HepG2 (cell line): ENCODE data around the gene CTDSP2. TPM values are rescaled to one million over a fixed set of nuclear protein-coding genes. Genes with fewer than 3 reads are reported as not detected.

Experiments used
- BCL3 ChIP-seq: sonication (generic); formaldehyde crosslinking; IDR thresholded peaks from 2 replicates; pipeline ENCODE4 v1.5.1; 2020; ENCODE audit warnings: mild to moderate bottlenecking, missing genetic modification reagents, moderate library complexity
- DNMT1 ChIP-seq: sonication (generic); formaldehyde crosslinking; IDR thresholded peaks from 2 replicates; pipeline ENCODE4 v1.5.1; 2020; ENCODE audit warnings: mild to moderate bottlenecking, missing genetic modification reagents
- HNRNPUL1 ChIP-seq: fragments of 200-400 bp; formaldehyde crosslinking; IDR thresholded peaks from 2 replicates; pipeline ENCODE4 v1.6.1; 2017; ENCODE audit warnings: low read depth, mild to moderate bottlenecking, low read length, moderate library complexity
- JUN ChIP-seq: sonication (generic); formaldehyde crosslinking; IDR thresholded peaks from 2 replicates; pipeline ENCODE4 v1.4.0; 2020; ENCODE audit warnings: mild to moderate bottlenecking, missing genetic modification reagents
- KAT8 ChIP-seq: IDR thresholded peaks from 2 replicates; pipeline ENCODE4 v1.6.1; 2016; ENCODE audit warnings: missing genetic modification reagents, missing compliant biosample characterization
- KDM2A ChIP-seq: sonication (generic); formaldehyde crosslinking; IDR thresholded peaks from 2 replicates; pipeline ENCODE4 v1.4.0; 2020; ENCODE audit warnings: low read depth, missing genetic modification reagents, borderline replicate concordance
- KLF11 ChIP-seq: IDR thresholded peaks from 2 replicates; pipeline ENCODE4 v1.6.1; 2016; ENCODE audit warnings: missing compliant biosample characterization
- NFKB2 ChIP-seq: sonication (generic); formaldehyde crosslinking; IDR thresholded peaks from 2 replicates; pipeline ENCODE4 v1.4.0; 2020; ENCODE audit warnings: missing genetic modification reagents, borderline replicate concordance
- PHF8 ChIP-seq: sonication (generic); formaldehyde crosslinking; IDR thresholded peaks from 2 replicates; pipeline ENCODE4 v1.5.0; 2020; ENCODE audit warnings: missing genetic modification reagents
- REPIN1 ChIP-seq: sonication (generic); formaldehyde crosslinking; IDR thresholded peaks from 2 replicates; pipeline ENCODE4 v1.8.0; 2022; ENCODE audit warnings: missing genetic modification reagents, low read depth, mild to moderate bottlenecking, borderline replicate concordance
- SP140L ChIP-seq: sonication (generic); formaldehyde crosslinking; IDR thresholded peaks from 2 replicates; pipeline ENCODE4 v1.4.0; 2020; ENCODE audit warnings: missing genetic modification reagents, borderline replicate concordance
- STAG1 ChIP-seq: sonication (generic); formaldehyde crosslinking; IDR thresholded peaks from 2 replicates; pipeline ENCODE4 v1.4.0; 2020; ENCODE audit warnings: missing genetic modification reagents
- TBL1XR1 ChIP-seq: fragments of 150-350 bp; IDR thresholded peaks from 2 replicates; pipeline ENCODE4 v1.6.1; 2014; ENCODE audit warnings: borderline replicate concordance, low read length; ENCODE audit not compliant: partially characterized antibody
- ZBTB21 ChIP-seq: sonication (generic); formaldehyde crosslinking; IDR thresholded peaks from 2 replicates; pipeline ENCODE4 v1.4.0; 2020; ENCODE audit warnings: missing genetic modification reagents
- ZFP1 ChIP-seq: IDR thresholded peaks from 2 replicates; pipeline ENCODE4 v1.6.1; 2016
- ZNF354B ChIP-seq: sonication (generic); formaldehyde crosslinking; IDR thresholded peaks from 2 replicates; pipeline ENCODE4 v1.8.0; 2022; ENCODE audit warnings: mild to moderate bottlenecking, missing genetic modification reagents
- ZNF44 ChIP-seq: sonication (generic); formaldehyde crosslinking; IDR thresholded peaks from 2 replicates; pipeline ENCODE4 v1.5.1; 2020; ENCODE audit warnings: mild to moderate bottlenecking, missing genetic modification reagents
- ZNF451 ChIP-seq: sonication (generic); formaldehyde crosslinking; IDR thresholded peaks from 2 replicates; pipeline ENCODE4 v1.5.0; 2020; ENCODE audit warnings: mild to moderate bottlenecking, missing genetic modification reagents
- ZNF484 ChIP-seq: sonication (generic); formaldehyde crosslinking; IDR thresholded peaks from 2 replicates; pipeline ENCODE4 v1.5.1; 2020; ENCODE audit warnings: mild to moderate bottlenecking, low read depth, missing genetic modification reagents, borderline replicate concordance
- ZNF543 ChIP-seq: sonication (generic); formaldehyde crosslinking; IDR thresholded peaks from 2 replicates; pipeline ENCODE4 v1.4.0; 2020; ENCODE audit warnings: mild to moderate bottlenecking, missing genetic modification reagents
- ZNF552 ChIP-seq: sonication (generic); formaldehyde crosslinking; IDR thresholded peaks from 2 replicates; pipeline ENCODE4 v1.9.0; 2022; ENCODE audit warnings: missing genetic modification reagents, mild to moderate bottlenecking, borderline replicate concordance
- ZNF639 ChIP-seq: conservative IDR thresholded peaks from 2 replicates; pipeline ENCODE4 v1.6.1; 2018; ENCODE audit warnings: missing genetic modification reagents
- ZNF691 ChIP-seq: sonication (generic); formaldehyde crosslinking; IDR thresholded peaks from 2 replicates; pipeline ENCODE4 v1.4.0; 2020; ENCODE audit warnings: missing genetic modification reagents, low read depth, mild to moderate bottlenecking, borderline replicate concordance
- ZNF766 ChIP-seq: sonication (generic); formaldehyde crosslinking; IDR thresholded peaks from 2 replicates; pipeline ENCODE4 v1.5.0; 2020; ENCODE audit warnings: missing genetic modification reagents, borderline replicate concordance
- ZNF772 ChIP-seq: sonication (generic); formaldehyde crosslinking; IDR thresholded peaks from 2 replicates; pipeline ENCODE4 v1.5.0; 2020; ENCODE audit warnings: mild to moderate bottlenecking, missing genetic modification reagents
- ZNF816 ChIP-seq: sonication (generic); formaldehyde crosslinking; IDR thresholded peaks from 2 replicates; pipeline ENCODE4 v1.8.0; 2022; ENCODE audit warnings: missing genetic modification reagents, mild to moderate bottlenecking, borderline replicate concordance
- polyA plus RNA-seq, 8 experiments: library from polyadenylated mRNA; depleted of rRNA in 3 of 8; stranded (reverse) in 7 of 8; unstranded in 1 of 8; fragments of >200 nt; fragmentation: Illumina TruSeq in 4 of 8; extraction: Trizol in 4 of 8; gene quantifications; 2 replicates each; pipeline versions ENCODE4 v1.2.1 to v1.2.3, GENCODE V29; 2011 to 2016; ENCODE audit warnings: low read depth in 4 of 8, missing spikeins in 1 of 8, mixed read lengths in 1 of 8; ENCODE audit not compliant: insufficient read depth in 1 of 8
- total RNA-seq, 5 experiments: library from RNA; depleted of rRNA; stranded (reverse); fragments of >200 nt; fragmentation: Illumina TruSeq; extraction: Trizol; gene quantifications; 2 replicates each; pipeline ENCODE4 v1.2.3, GENCODE V29; 2016; ENCODE audit warnings: low read depth in 1 of 5
- TF ChIP-seq, protein P1 (sequence below): sonication (generic); formaldehyde crosslinking; IDR thresholded peaks from 2 replicates; pipeline ENCODE4 v1.4.0; 2020; ENCODE audit warnings: mild to moderate bottlenecking, missing genetic modification reagents

Gene CTDSP2
- total and polyA plus RNA-seq, 2 of the 13 experiments (the other 11 are each of a cell fraction or from before 2014, with no cell fraction given), result 38.1 to 82.5 TPM

DNA sequence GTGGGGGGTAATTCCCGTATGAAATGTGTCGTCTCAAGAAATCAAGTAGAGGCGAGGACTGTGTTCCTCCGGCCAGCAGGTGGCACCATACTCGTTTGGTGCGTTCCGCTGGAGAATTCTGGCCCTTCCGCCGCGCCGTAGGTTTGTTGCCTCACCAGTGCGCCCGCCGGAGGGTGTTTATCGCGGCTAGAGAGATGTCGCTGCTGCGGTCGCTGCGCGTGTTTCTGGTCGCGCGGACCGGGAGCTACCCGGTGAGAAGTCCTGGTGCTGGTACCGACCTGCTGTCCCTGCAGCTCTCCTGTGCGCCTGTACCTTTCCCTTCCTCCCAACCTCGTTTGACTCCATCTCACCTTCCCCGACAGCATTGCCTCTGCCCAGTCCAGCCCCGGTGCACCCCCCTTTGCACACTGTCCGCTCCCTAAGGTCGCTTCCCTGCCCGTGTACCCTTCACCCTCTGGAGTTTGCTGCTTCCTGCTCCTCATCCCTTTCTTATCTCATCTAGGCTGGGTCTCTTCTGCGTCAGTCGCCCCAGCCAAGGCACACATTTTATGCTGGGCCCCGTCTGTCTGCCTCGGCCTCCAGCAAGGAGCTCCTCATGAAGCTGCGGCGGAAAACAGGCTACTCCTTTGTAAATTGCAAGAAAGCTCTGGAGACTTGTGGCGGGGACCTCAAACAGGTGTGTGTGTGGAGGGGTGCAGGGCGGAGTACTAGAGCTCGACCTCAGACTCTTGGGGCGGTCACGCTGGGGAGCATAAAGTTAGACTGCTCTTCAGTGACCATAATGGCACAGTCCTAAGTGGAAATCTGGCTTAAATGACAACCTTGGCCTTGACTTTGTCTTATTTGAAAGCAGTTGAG lies 63.7 kb downstream of the CTDSP2 start, which contains the start of gene TSFM (continued):
- TF ChIP-seq ZNF766 (CRISPR knock-in tag) (peak; percentile 90; the same call in 1 of the 2 replicates), ZBTB21 (CRISPR knock-in tag) (no peak), NFKB2 (CRISPR knock-in tag) (peak; percentile 94), ZNF816 (CRISPR knock-in tag) (no peak), DNMT1 (CRISPR knock-in tag) (peak; percentile 94), ZNF484 (CRISPR knock-in tag) (peak; percentile 36; the same call in 1 of the 2 replicates), BCL3 (CRISPR knock-in tag) (peak; percentile 55; the same call in 1 of the 2 replicates), ZNF451 (CRISPR knock-in tag) (0 out of 2 replicates have a peak, but pooled peaks have one; percentile 74), PHF8 (CRISPR knock-in tag) (peak; percentile 92), SP140L (0 out of 2 replicates have a peak, but pooled peaks have one; percentile 90), STAG1 (CRISPR knock-in tag) (peak; percentile 56), ZNF543 (no peak), JUN (CRISPR knock-in tag) (no peak), ZNF354B (CRISPR knock-in tag) (no peak), ZNF44 (CRISPR knock-in tag) (0 out of 2 replicates have a peak, but pooled peaks have one; percentile 8), ZNF772 (CRISPR knock-in tag) (peak; percentile 82), REPIN1 (CRISPR knock-in tag) (peak; percentile 87), KDM2A (CRISPR knock-in tag) (peak; percentile 100), KAT8 (CRISPR knock-in tag) (peak; percentile 98), HNRNPUL1 (no peak), KLF11 (CRISPR knock-in tag) (peak; percentile 56; the same call in 1 of the 2 replicates), TBL1XR1 (peak; percentile 28), ZFP1 (CRISPR knock-in tag) (no peak), ZNF691 (CRISPR knock-in tag) (peak; percentile 85; the same call in 1 of the 2 replicates), ZNF639 (peak; percentile 76; the same call in 1 of the 2 replicates), ZNF552 (CRISPR knock-in tag) (no peak)
- TF ChIP-seq, protein P1, sequence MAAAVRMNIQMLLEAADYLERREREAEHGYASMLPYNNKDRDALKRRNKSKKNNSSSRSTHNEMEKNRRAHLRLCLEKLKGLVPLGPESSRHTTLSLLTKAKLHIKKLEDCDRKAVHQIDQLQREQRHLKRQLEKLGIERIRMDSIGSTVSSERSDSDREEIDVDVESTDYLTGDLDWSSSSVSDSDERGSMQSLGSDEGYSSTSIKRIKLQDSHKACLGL, result no peak; the same call in 1 of the 2 replicates
